H1 (cell line): ENCODE measurements around the gene PRDX3.

Source experiments
- ATF2 ChIP-seq: IDR thresholded peaks from 2 replicates; pipeline ENCODE4 v1.6.1; 2012; ENCODE audit warnings: low read length, inconsistent platforms
- ATF3 ChIP-seq: IDR thresholded peaks from 2 replicates; pipeline ENCODE4 v1.6.1; 2011; ENCODE audit warnings: low read depth, mild to moderate bottlenecking, low read length; ENCODE audit not compliant: insufficient read depth
- CREB1 ChIP-seq: IDR thresholded peaks from 2 replicates; pipeline ENCODE4 v1.6.1; 2012; ENCODE audit warnings: inconsistent platforms
- CTCF ChIP-seq, 3 experiments: IDR thresholded peaks; 1 replicate in 2 of 3; 2 replicates in 1 of 3; pipeline versions ENCODE4 v1.5.1 to v1.6.1; 2011; ENCODE audit warnings: low read length in 3 of 3, mild to moderate bottlenecking in 3 of 3, inconsistent platforms in 2 of 3, low read depth in 1 of 3, moderate library complexity in 1 of 3; ENCODE audit not compliant: insufficient read depth in 1 of 3; ENCODE audit errors: control extremely low read depth in 1 of 3
- HDAC6 ChIP-seq: IDR thresholded peaks from one replicate; pipeline ENCODE4 v1.7.1; 2012; ENCODE audit warnings: low read depth, mild to moderate bottlenecking, inconsistent platforms, low read length, moderate library complexity
- PHF8 ChIP-seq: fragments of 200-600 bp; sonication (generic); conservative IDR thresholded peaks from 2 replicates; pipeline ENCODE4 v1.7.1; 2012; ENCODE audit warnings: low read depth, mild to moderate bottlenecking, inconsistent platforms, low read length, moderate library complexity
- POLR2A ChIP-seq, 2 experiments: IDR thresholded peaks; 1 replicate in 1 of 2; 2 replicates in 1 of 2; pipeline ENCODE4 v1.6.1; 2011; ENCODE audit warnings: low read depth in 2 of 2, low read length in 2 of 2, mild to moderate bottlenecking in 2 of 2; ENCODE audit errors: control extremely low read depth in 1 of 2
- RBBP5 ChIP-seq: IDR thresholded peaks from 2 replicates; pipeline ENCODE4 v1.7.1; 2012; ENCODE audit warnings: low read depth, mild to moderate bottlenecking, inconsistent platforms, low read length, moderate library complexity, borderline replicate concordance

GRCh38 chr10:119207366-119207666 is 28.7 kb upstream of the PRDX3 start, which contains the start of gene GRK5:
- TF ChIP-seq CTCF (IDR thresholded peaks at IDR 0.05; ENCODE audit: control extremely low read depth in 1 of 3, insufficient read depth in 1 of 3, low read depth in 1 of 3, low read length in 3 of 3) = no peak
- no peak for TF ChIP-seq CREB1
- no peak for TF ChIP-seq PHF8
- no peak; a peak in 1 of 3 replicates for TF ChIP-seq POLR2A (IDR thresholded peaks at IDR 0.05; ENCODE audit: control extremely low read depth in 1 of 2, low read depth in 2 of 2, low read length in 2 of 2)
- TF ChIP-seq ATF3 = no peak
- no peak for TF ChIP-seq RBBP5
- no peak for TF ChIP-seq ATF2
- no peak for TF ChIP-seq HDAC6
